ENCODE results near the gene PTAFR. TPM values are rescaled to one million over a fixed set of nuclear protein-coding genes. Genes with fewer than 3 reads are reported as not detected.
A peak's percentile ranks its signal among the peaks of the same experiment; 100 is the strongest.

The PTAFR gene
- total and polyA plus RNA-seq, 2 donors (not counting 1 experiment from before 2014, with no cell fraction given) = under 0.01 to 0.25 TPM

- Histone ChIP-seq H4K20me1 (ENCODE audit: control insufficient read depth, extremely low read depth, insufficient read depth, low read length) (no peaks in the 10 kb centered on the region), H3K9me3 (ENCODE audit: control insufficient read depth, insufficient read depth, low read depth, low read length) (no peaks in the 10 kb centered on the region), H3K4me2 (ENCODE audit: extremely low read depth, insufficient read depth, low read length) (no peak overlapping the region), H3K27ac (ENCODE audit: insufficient read depth, low read length) (no peak overlapping the region), H2AFZ (ENCODE audit: low read length) (no peak overlapping the region), H3K4me1 (ENCODE audit: control insufficient read depth, extremely low read depth, insufficient read depth, low read length) (peaks cover 4% of the 10 kb centered on the region), H3K9ac (ENCODE audit: insufficient read depth, low read length) (no peak overlapping the region), H3K79me2 (ENCODE audit: control insufficient read depth, insufficient read depth, low read length) (no peaks in the 10 kb centered on the region), H3K4me3 (replicated peaks in 1 of 4; ENCODE audit: control extremely low read depth in 1 of 4, insufficient read depth in 1 of 4, low read depth in 3 of 4, low read length in 4 of 4) (no peak overlapping the region), H3K27me3 (ENCODE audit: control insufficient read depth, insufficient read depth, low read length) (no peaks in the 10 kb centered on the region), H3K36me3 (ENCODE audit: control insufficient read depth, insufficient read depth, low read length) (no peaks in the 10 kb centered on the region)
- no peak for DNase-seq (ENCODE audit: low read depth in 2 of 2)
- TF ChIP-seq EZH2 (IDR thresholded peaks at IDR 0.05; ENCODE audit: low read length, missing control alignments) (no peak), CTCF (conservative IDR thresholded peaks at IDR 0.05 in 1 of 2, IDR thresholded peaks at IDR 0.05 in 1 of 2; ENCODE audit: low read depth in 1 of 2, low read length in 2 of 2) (no peak)
Measured at GRCh38 chr1:28119556-28119955, 56.9 kb downstream of the PTAFR start.

- DNase-seq (ENCODE audit: low read depth in 2 of 2) = peak in 1 of 2 donors; percentile 35
Measured at GRCh38 chr1:28118640-28119307, 57.7 kb downstream of the PTAFR start.

GRCh38 chr1:28115267-28115666, 61.2 kb downstream of the PTAFR start:
- Histone ChIP-seq H3K4me2 (ENCODE audit: extremely low read depth, insufficient read depth, low read length) (no peak overlapping the region), H3K4me3 (replicated peaks in 1 of 4; ENCODE audit: control extremely low read depth in 1 of 4, insufficient read depth in 1 of 4, low read depth in 3 of 4, low read length in 4 of 4) (no peak overlapping the region), H3K36me3 (ENCODE audit: control insufficient read depth, insufficient read depth, low read length) (no peaks in the 10 kb centered on the region), H3K9me3 (ENCODE audit: control insufficient read depth, insufficient read depth, low read depth, low read length) (no peaks in the 10 kb centered on the region), H3K79me2 (ENCODE audit: control insufficient read depth, insufficient read depth, low read length) (no peaks in the 10 kb centered on the region), H3K27ac (ENCODE audit: insufficient read depth, low read length) (no peak overlapping the region), H2AFZ (ENCODE audit: low read length) (no peak overlapping the region), H4K20me1 (ENCODE audit: control insufficient read depth, extremely low read depth, insufficient read depth, low read length) (no peaks in the 10 kb centered on the region), H3K9ac (ENCODE audit: insufficient read depth, low read length) (no peak overlapping the region), H3K27me3 (ENCODE audit: control insufficient read depth, insufficient read depth, low read length) (no peaks in the 10 kb centered on the region), H3K4me1 (ENCODE audit: control insufficient read depth, extremely low read depth, insufficient read depth, low read length) (peaks cover 2% of the 10 kb centered on the region)
- TF ChIP-seq CTCF (conservative IDR thresholded peaks at IDR 0.05 in 1 of 2, IDR thresholded peaks at IDR 0.05 in 1 of 2; ENCODE audit: low read depth in 1 of 2, low read length in 2 of 2) (no peak), EZH2 (IDR thresholded peaks at IDR 0.05; ENCODE audit: low read length, missing control alignments) (no peak)
- peak; percentile 30 to 46 for DNase-seq (ENCODE audit: low read depth in 2 of 2)

More at GRCh38 chr1:28118640-28119307, 57.7 kb downstream of the PTAFR start:
- no peak overlapping the region for H3K27ac ChIP-seq (ENCODE audit: insufficient read depth, low read length)
- no peak overlapping the region for H2AFZ ChIP-seq (ENCODE audit: low read length)
- no peaks in the 10 kb centered on the region for H3K79me2 ChIP-seq (ENCODE audit: control insufficient read depth, insufficient read depth, low read length)
- H3K4me1 ChIP-seq (ENCODE audit: control insufficient read depth, extremely low read depth, insufficient read depth, low read length) = peaks cover 4% of the 10 kb centered on the region
- H3K36me3 ChIP-seq (ENCODE audit: control insufficient read depth, insufficient read depth, low read length) = no peaks in the 10 kb centered on the region
- no peaks in the 10 kb centered on the region for H4K20me1 ChIP-seq (ENCODE audit: control insufficient read depth, extremely low read depth, insufficient read depth, low read length)
- no peaks in the 10 kb centered on the region for H3K27me3 ChIP-seq (ENCODE audit: control insufficient read depth, insufficient read depth, low read length)
- H3K4me2 ChIP-seq (ENCODE audit: extremely low read depth, insufficient read depth, low read length) = no peak overlapping the region
- TF ChIP-seq EZH2 (IDR thresholded peaks at IDR 0.05; ENCODE audit: low read length, missing control alignments) (no peak), CTCF (conservative IDR thresholded peaks at IDR 0.05 in 1 of 2, IDR thresholded peaks at IDR 0.05 in 1 of 2; ENCODE audit: low read depth in 1 of 2, low read length in 2 of 2) (no peak)
- H3K4me3 ChIP-seq (replicated peaks in 1 of 4; ENCODE audit: control extremely low read depth in 1 of 4, insufficient read depth in 1 of 4, low read depth in 3 of 4, low read length in 4 of 4) = no peak overlapping the region
- no peak overlapping the region for H3K9ac ChIP-seq (ENCODE audit: insufficient read depth, low read length)
- no peaks in the 10 kb centered on the region for H3K9me3 ChIP-seq (ENCODE audit: control insufficient read depth, insufficient read depth, low read depth, low read length)
